ENCODE results near the gene NEO1. TPM values are rescaled to one million over a fixed set of nuclear protein-coding genes. Genes with fewer than 3 reads are reported as not detected.

NEO1 gene
- total RNA-seq, 2 experiments from 2014 or later = 8.3 to 9.3 TPM

DNA sequence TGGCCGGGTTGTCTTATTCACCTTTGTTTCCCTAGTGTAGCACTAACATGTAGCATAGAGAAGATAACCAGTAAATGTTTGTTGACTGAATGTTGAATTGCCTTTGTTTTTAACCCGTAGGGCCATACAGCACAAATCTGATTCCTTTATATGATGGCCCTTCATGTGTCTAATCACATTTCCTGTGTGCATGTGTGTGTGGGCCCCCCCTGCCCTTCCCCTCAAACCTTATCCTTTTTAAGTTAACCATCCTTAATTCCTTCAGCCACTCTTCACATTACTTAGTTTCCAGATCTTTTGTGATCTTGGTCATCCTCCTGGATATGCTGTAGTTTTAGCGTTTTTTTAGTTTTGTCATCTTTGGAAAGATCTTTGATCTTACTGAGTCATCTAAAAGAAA is 4.2 kb downstream of the NEO1 start:
- Mint-ChIP-seq H3K9me3 (no peaks in the 10 kb centered on the region), H3K27ac (no peak overlapping the region), H3K27me3 (peaks cover 5% of the 10 kb centered on the region), H3K4me3 (no peak overlapping the region), H3K36me3 (no peaks in the 10 kb centered on the region), H3K4me1 (ENCODE audit: low read depth) (peaks cover 7% of the 10 kb centered on the region)
- no peak for DNase-seq
- ChIA-PET POLR2A (no interaction called here), CTCF (no interaction called here)
- intact Hi-C loops (cut with micrococcal nuclease) = loop anchor here (10.0 kb wide), 1 partner anchor 578 kb away; the partner anchor contains the start of gene NPTN

DNA sequence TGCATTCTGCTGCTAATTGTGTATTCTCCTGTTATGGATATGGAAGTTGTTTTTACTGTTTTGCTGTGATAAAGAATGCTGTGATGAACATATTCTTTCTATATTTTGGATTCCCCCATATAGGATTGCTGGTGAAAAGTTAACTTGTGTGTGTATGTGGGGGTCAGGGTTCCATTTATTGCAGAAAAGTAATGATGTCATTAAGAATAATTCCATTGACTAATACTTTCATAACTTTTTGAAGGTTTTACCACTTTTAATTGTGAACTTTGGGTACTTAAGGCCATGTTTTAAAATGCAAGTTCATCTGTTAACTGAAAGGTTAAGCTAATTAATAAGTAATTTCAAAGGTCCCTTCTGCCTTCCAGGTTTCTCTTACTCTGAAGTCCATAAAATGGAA is 6.2 kb downstream of the NEO1 start:
- no peak for DNase-seq
- Mint-ChIP-seq H3K36me3 (no peaks in the 10 kb centered on the region), H3K4me1 (ENCODE audit: low read depth) (peaks cover 2% of the 10 kb centered on the region), H3K27me3 (peaks cover 5% of the 10 kb centered on the region), H3K9me3 (no peaks in the 10 kb centered on the region), H3K4me3 (no peak overlapping the region), H3K27ac (no peak overlapping the region)
- ChIA-PET POLR2A (no interaction called here), CTCF (interaction anchor here (0.6 to 3.0 kb wide), 3 partner anchors 25 to 593 kb away, joined by 3 to 7 read pairs (median 3); no protein-coding TSS in a partner anchor)
- intact Hi-C loops (cut with micrococcal nuclease) = loop anchor here (10.0 kb wide), 1 partner anchor 576 kb away; the partner anchor contains the start of gene NPTN

DNA sequence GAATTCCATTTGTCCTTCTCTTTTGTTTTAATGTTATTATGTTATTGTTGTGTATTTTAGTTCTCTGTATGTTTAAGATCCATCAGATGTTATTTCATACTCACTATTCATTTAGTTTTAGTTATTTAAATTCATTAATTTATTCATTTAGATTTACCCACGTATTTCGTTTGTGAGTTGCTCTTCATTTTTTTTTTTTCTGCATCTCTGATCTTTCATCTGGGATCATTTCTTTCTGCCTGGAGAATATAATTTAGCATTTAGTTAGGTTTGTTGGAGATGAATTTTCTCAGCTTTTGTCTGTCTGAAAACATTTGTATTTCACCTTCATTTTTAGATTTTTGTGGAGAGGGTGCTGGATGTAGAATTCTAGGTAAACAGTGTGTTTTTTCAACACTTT is 12.9 kb downstream of the NEO1 start:
- no peaks in the 10 kb centered on the region for H3K36me3 Mint-ChIP-seq
- H3K9me3 Mint-ChIP-seq = no peaks in the 10 kb centered on the region
- no peak for DNase-seq
- intact Hi-C loops (cut with micrococcal nuclease) = no loop called here
- no peaks in the 10 kb centered on the region for H3K4me1 Mint-ChIP-seq (ENCODE audit: low read depth)
- CTCF ChIA-PET = no interaction called here
- POLR2A ChIA-PET = no interaction called here
- H3K27me3 Mint-ChIP-seq = peaks cover 2% of the 10 kb centered on the region
- no peak overlapping the region for H3K4me3 Mint-ChIP-seq
- no peak overlapping the region for H3K27ac Mint-ChIP-seq

DNA sequence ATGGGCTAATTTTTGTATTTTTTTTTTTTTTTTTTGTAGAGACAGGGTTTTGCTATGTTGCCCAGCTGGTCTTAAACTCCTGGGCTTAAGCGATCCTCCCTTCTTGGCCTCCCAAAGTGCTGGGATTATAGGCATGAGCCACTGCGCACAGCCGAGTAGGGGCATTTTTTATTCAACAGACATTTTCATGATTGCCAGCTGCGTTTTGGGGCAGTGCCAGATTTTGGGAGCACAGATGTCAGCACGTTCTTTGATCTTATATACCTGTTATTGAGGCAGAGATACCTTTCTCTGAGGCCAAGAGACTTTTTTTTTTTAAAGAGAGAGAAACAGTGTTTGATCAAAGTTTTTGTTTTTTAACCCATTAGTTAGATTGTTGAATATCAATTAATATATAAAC is 16.8 kb downstream of the NEO1 start:
- DNase-seq = no peak
- no peaks in the 10 kb centered on the region for H3K4me1 Mint-ChIP-seq (ENCODE audit: low read depth)
- no peak overlapping the region for H3K4me3 Mint-ChIP-seq
- no peaks in the 10 kb centered on the region for H3K9me3 Mint-ChIP-seq
- ChIA-PET POLR2A (no interaction called here), CTCF (no interaction called here)
- H3K27me3 Mint-ChIP-seq = peaks cover 2% of the 10 kb centered on the region
- intact Hi-C loops (cut with micrococcal nuclease) = no loop called here
- H3K27ac Mint-ChIP-seq = no peak overlapping the region
- no peaks in the 10 kb centered on the region for H3K36me3 Mint-ChIP-seq

DNA sequence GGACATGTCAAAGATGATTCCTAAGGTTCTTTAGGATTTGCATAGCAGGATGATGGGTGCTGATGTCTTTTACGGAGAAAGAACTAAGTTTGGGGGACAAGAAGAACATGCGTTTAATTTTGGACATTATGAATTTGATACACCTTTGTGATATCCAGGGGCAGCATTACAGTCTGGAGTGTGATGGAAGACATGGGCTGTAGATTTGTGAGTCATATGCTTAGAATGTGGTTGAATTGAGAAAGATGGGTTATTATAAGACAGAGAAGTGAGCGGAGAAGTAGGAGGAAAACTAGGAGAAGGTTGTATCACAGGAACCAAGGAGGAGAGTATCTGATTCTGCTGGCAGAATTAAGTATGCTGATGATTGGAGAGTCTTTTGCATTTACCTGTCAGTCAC is 20.6 kb downstream of the NEO1 start:
- Mint-ChIP-seq H3K4me3 (no peak overlapping the region), H3K27me3 (no peaks in the 10 kb centered on the region), H3K9me3 (no peaks in the 10 kb centered on the region), H3K27ac (no peak overlapping the region), H3K36me3 (no peaks in the 10 kb centered on the region), H3K4me1 (ENCODE audit: low read depth) (no peaks in the 10 kb centered on the region)
- CTCF ChIA-PET = no interaction called here
- DNase-seq = no peak
- POLR2A ChIA-PET = no interaction called here
- intact Hi-C loops (cut with micrococcal nuclease) = no loop called here

DNA sequence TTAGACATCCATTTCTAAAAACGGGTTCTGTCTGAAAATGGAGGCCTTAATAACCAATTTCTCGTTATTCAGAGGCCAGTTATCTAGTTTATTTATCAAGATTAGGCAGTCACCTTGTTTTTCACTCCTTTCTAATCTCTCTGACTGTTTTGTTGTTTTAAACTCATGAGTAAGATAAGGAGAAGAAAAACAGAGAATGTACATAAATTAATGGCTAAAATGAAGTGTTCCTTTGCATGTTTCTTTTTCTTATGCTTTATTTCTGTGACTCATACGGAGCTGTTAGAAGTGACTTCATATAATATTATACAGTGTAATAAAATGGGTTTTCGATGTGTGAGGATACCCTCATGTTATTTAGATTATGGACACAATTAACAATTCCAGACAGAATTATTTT is 22.0 kb downstream of the NEO1 start:
- CTCF ChIA-PET = interaction anchor here (0.9 to 1.0 kb wide), 2 partner anchors 239 to 352 kb away, joined by 3 read pairs; no protein-coding TSS in a partner anchor
- Mint-ChIP-seq H3K27me3 (no peaks in the 10 kb centered on the region), H3K27ac (no peak overlapping the region), H3K9me3 (no peaks in the 10 kb centered on the region), H3K4me1 (ENCODE audit: low read depth) (peaks cover 2% of the 10 kb centered on the region), H3K4me3 (no peak overlapping the region), H3K36me3 (no peaks in the 10 kb centered on the region)
- POLR2A ChIA-PET = no interaction called here
- intact Hi-C loops (cut with micrococcal nuclease) = no loop called here
- no peak for DNase-seq

DNA sequence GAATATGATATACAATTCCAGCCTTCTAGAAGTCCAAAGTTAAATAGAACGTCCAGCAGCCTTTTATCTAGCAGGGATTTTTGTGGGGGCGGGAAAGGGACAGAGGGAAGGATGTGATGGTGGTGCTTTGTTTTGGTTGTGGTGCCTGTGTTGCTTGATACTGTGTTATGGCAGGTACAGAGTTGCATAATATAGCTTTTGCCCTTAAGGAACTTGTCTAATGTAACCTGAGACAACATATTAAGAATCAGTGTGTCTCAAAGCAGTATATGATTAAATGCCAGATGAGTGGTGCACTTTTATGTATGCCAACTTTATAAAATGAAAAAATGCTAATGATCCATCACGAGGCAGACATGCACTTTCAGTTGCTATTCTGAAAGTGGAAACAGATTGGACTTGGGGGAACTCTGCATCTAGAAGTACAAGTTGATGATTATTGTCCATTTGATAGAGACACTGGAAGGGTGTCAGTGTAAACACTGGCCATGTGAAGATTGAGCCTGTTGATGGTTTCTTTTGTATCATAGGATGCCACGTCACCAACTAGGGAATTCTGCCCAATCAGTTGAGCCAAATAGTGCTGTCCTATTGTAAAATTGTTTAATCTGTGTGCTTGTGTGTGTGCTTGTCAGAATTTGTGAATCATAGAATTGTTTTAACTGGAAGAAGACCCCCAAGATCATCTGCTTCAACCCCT is 23.0 kb downstream of the NEO1 start:
- intact Hi-C loops (cut with micrococcal nuclease) = no loop called here
- ChIA-PET POLR2A (no interaction called here), CTCF (no interaction called here)
- DNase-seq = no peak
- H3K36me3 Mint-ChIP-seq = no peaks in the 10 kb centered on the region
- no peaks in the 10 kb centered on the region for H3K27me3 Mint-ChIP-seq
- H3K9me3 Mint-ChIP-seq = no peaks in the 10 kb centered on the region
- H3K4me1 Mint-ChIP-seq (ENCODE audit: low read depth) = peaks cover 2% of the 10 kb centered on the region
- H3K4me3 Mint-ChIP-seq = no peak overlapping the region
- no peak overlapping the region for H3K27ac Mint-ChIP-seq

DNA sequence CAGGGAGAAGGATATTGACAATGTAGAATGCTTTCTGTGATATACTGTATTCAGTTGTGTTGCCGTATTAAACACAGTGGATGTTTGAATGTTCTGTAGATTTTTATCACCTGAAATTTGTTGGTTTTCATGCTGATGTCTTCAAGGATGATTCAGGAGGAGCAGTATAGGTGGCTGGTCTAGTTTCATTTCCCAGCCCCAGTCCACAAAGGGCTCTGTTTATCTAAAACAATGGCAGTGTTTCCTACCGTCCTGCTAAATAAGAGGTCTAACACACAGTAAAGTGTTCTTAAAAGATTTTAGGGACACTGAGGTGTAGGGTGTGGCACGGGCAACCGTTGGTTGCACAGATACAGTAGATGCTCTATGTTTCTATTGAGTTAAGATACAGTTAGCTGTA is 26.0 kb downstream of the NEO1 start:
- Mint-ChIP-seq H3K36me3 (no peaks in the 10 kb centered on the region), H3K27ac (no peak overlapping the region), H3K4me3 (no peak overlapping the region), H3K9me3 (no peaks in the 10 kb centered on the region), H3K27me3 (no peaks in the 10 kb centered on the region), H3K4me1 (ENCODE audit: low read depth) (peaks cover 2% of the 10 kb centered on the region)
- POLR2A ChIA-PET = no interaction called here
- CTCF ChIA-PET = interaction anchor here (1.0 to 2.1 kb wide), 3 partner anchors 19 to 478 kb away, joined by 3 to 15 read pairs (median 3); no protein-coding TSS in a partner anchor
- intact Hi-C loops (cut with micrococcal nuclease) = no loop called here
- DNase-seq = no peak

DNA sequence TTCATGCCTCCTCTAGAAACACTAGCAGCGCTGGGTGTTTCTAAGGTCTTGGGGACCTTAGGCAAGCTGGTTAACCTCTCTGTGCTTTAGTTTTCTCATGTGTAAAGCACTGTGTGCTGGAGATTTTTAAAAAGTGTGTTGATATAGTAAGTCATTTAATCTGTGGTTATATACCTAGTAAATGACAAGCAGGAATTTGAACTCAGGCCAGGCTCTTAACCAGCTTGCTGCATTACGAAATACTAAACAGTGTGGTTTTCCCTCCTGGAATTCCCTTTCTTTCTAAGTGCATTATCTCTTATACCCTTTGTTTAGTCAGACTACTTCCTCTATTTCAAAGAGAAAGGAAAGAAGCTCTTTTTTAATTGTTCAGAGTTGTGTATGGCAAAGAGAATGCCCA is 26.5 kb downstream of the NEO1 start:
- Mint-ChIP-seq H3K4me3 (no peak overlapping the region), H3K4me1 (ENCODE audit: low read depth) (peaks cover 2% of the 10 kb centered on the region), H3K9me3 (no peaks in the 10 kb centered on the region), H3K27ac (no peak overlapping the region), H3K36me3 (no peaks in the 10 kb centered on the region), H3K27me3 (no peaks in the 10 kb centered on the region)
- ChIA-PET POLR2A (no interaction called here), CTCF (interaction anchor here (1.0 to 2.1 kb wide), 3 partner anchors 19 to 479 kb away, joined by 3 to 15 read pairs (median 3); no protein-coding TSS in a partner anchor)
- no peak for DNase-seq
- intact Hi-C loops (cut with micrococcal nuclease) = no loop called here

DNA sequence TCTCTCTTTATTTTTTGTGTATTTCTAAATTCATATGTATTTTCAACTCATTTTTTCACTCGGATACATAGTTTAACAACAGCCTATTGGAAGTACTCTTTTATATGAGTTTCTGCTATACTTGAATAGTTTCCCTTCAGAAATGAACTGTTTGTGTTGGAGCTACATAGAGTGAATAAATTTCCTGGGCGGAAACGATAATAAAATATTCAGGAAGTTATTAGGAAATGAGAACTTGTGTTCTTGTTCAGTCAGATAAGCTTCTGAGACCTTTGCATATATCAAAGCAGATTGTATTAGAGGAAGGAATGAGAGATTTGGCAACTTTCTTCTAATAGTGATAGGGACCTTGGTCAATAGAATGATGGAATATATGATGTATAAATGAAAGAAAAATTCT is 27.3 kb downstream of the NEO1 start:
- no peak overlapping the region for H3K4me3 Mint-ChIP-seq
- H3K9me3 Mint-ChIP-seq = no peaks in the 10 kb centered on the region
- intact Hi-C loops (cut with micrococcal nuclease) = no loop called here
- ChIA-PET CTCF (interaction anchor here (0.8 to 2.1 kb wide), 3 partner anchors 294 to 479 kb away, joined by 3 to 15 read pairs (median 4); no protein-coding TSS in a partner anchor), POLR2A (no interaction called here)
- no peaks in the 10 kb centered on the region for H3K36me3 Mint-ChIP-seq
- no peak for DNase-seq
- no peak overlapping the region for H3K27ac Mint-ChIP-seq
- no peaks in the 10 kb centered on the region for H3K27me3 Mint-ChIP-seq
- peaks cover 2% of the 10 kb centered on the region for H3K4me1 Mint-ChIP-seq (ENCODE audit: low read depth)

DNA sequence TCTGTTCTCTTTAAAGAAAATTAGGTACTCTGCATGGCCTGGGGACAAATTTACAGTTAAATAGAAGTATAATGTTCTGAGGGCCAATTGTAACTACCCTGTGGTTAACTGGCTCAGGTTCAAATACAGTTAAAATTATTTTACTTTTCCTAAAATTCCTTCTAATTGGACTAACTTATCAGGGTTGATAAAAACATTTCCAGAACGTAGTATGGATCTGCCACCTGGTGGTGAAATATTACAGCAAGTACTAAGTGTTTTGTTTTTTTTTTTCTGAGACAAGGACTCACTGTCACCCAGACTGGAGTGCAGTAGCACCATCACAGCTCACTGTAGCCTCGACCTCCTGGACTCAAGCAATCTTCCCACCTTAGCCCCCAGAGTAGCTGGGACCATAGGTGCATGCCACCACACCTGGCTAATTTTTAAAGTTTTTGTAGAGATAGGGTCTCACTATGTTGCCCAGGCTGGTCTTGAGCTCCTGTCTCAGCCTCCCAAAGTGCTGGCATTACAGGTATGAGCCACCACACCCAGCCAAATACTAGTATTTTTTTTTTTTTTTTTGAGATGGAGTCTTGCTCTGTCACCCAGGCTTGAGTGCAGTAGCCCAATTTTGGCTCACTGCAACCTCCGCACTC is 29.2 kb downstream of the NEO1 start:
- ChIA-PET CTCF (interaction anchor here (0.7 to 2.7 kb wide), 11 partner anchors 10 to 359 kb away, joined by 3 to 45 read pairs (median 4); partner anchors contain the start of gene ADPGK), POLR2A (interaction anchor here (0.7 kb wide), 1 partner anchor 115 kb away, joined by 4 read pairs; no protein-coding TSS in a partner anchor)
- Mint-ChIP-seq H3K27me3 (no peaks in the 10 kb centered on the region), H3K36me3 (no peaks in the 10 kb centered on the region), H3K4me1 (ENCODE audit: low read depth) (peaks cover 2% of the 10 kb centered on the region), H3K27ac (no peak overlapping the region), H3K9me3 (no peaks in the 10 kb centered on the region), H3K4me3 (no peak overlapping the region)
- intact Hi-C loops (cut with micrococcal nuclease) = loop anchor here (1.0 kb wide), 2 partner anchors 285 to 297 kb away; no protein-coding TSS in a partner anchor
- DNase-seq = no peak

DNA sequence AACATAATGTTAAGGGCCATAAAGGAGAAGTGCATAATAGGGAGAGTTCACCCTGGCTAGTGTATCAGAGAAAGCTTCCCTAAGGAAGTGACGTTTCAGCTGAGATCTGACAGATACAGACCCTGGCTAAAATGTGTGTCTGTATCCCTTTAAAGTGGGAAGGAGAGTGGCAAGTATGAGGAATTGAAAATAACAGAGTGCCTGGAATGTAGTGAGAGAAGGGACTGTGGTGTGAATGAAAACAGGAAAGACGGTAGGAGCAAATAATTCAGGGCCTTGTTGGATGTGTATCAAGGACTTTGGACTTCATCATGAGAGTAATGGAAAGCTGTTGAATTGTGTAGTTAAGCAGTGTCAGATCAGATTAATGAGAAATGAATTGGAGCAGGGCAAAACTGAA is 30.5 kb downstream of the NEO1 start:
- Mint-ChIP-seq H3K9me3 (no peaks in the 10 kb centered on the region), H3K27me3 (no peaks in the 10 kb centered on the region), H3K27ac (no peak overlapping the region), H3K4me3 (no peak overlapping the region), H3K4me1 (ENCODE audit: low read depth) (peaks cover 4% of the 10 kb centered on the region), H3K36me3 (no peaks in the 10 kb centered on the region)
- ChIA-PET POLR2A (interaction anchor here (1.0 kb wide), 1 partner anchor 299 kb away, joined by 3 read pairs; the partner anchor contains the start of gene ADPGK), CTCF (interaction anchor here (0.5 to 2.7 kb wide), 10 partner anchors 13 to 688 kb away, joined by 3 to 45 read pairs (median 3); no protein-coding TSS in a partner anchor)
- intact Hi-C loops (cut with micrococcal nuclease) = no loop called here
- DNase-seq = no peak
